H9 (cell line): ENCODE results near the gene RNF26. TPM values are rescaled to one million over a fixed set of nuclear protein-coding genes. Genes with fewer than 3 reads are reported as not detected.

Experiments used
- DNase-seq: peaks from one replicate; pipeline ENCODE4 v3.0.0-alpha.2; 2017
- H2AFZ ChIP-seq: one replicate; pipeline ENCODE4 v1.6.1; 2013; ENCODE audit warnings: mild to moderate bottlenecking, low read length, control low read depth, moderate library complexity
- H2AK5ac ChIP-seq: 2 replicates; pipeline ENCODE4 v1.6.1; 2013; ENCODE audit warnings: low read length, control low read depth, mixed read lengths; ENCODE audit not compliant: insufficient read length
- H2BK120ac ChIP-seq: one replicate; pipeline ENCODE4 v1.6.1; 2013; ENCODE audit warnings: low read depth, mild to moderate bottlenecking, low read length, control low read depth, inconsistent platforms; ENCODE audit not compliant: poor library complexity, severe bottlenecking
- H2BK12ac ChIP-seq: 2 replicates; pipeline ENCODE4 v1.6.1; 2013; ENCODE audit warnings: low read length, control low read depth, mixed read lengths, low read depth; ENCODE audit not compliant: insufficient read length
- H2BK15ac ChIP-seq: 2 replicates; pipeline ENCODE4 v1.6.1; 2013; ENCODE audit warnings: low read depth, low read length, control low read depth
- H2BK20ac ChIP-seq: one replicate; pipeline ENCODE4 v1.6.1; 2013; ENCODE audit warnings: low read depth, mild to moderate bottlenecking, low read length, control low read depth, inconsistent platforms; ENCODE audit not compliant: poor library complexity, severe bottlenecking
- H2BK5ac ChIP-seq: 2 replicates; pipeline ENCODE4 v1.6.1; 2013; ENCODE audit warnings: low read length, control low read depth, mixed read lengths; ENCODE audit not compliant: insufficient read length
- H3K14ac ChIP-seq: 2 replicates; pipeline ENCODE4 v1.6.1; 2013; ENCODE audit warnings: low read length, control low read depth; ENCODE audit not compliant: insufficient read depth
- H3K18ac ChIP-seq: 2 replicates; pipeline ENCODE4 v1.6.1; 2013; ENCODE audit warnings: low read depth, mild to moderate bottlenecking, mixed read lengths, low read length, control low read depth; ENCODE audit not compliant: insufficient read length
- H3K23ac ChIP-seq: 2 replicates; pipeline ENCODE4 v1.6.1; 2013; ENCODE audit warnings: low read length, control low read depth, mixed read lengths, low read depth; ENCODE audit not compliant: insufficient read length
- H3K23me2 ChIP-seq: 2 replicates; pipeline ENCODE4 v1.6.1; 2013; ENCODE audit warnings: low read depth, mild to moderate bottlenecking, mixed read lengths, low read length, control low read depth; ENCODE audit not compliant: insufficient read length, poor library complexity, severe bottlenecking
- H3K27ac ChIP-seq: 2 replicates; pipeline ENCODE4 v1.5.1; 2013; ENCODE audit warnings: low read length, control low read depth, mixed read lengths, low read depth; ENCODE audit not compliant: insufficient read length
- H3K27me3 ChIP-seq: 2 replicates; pipeline ENCODE4 v1.6.1; 2013; ENCODE audit warnings: low read length, control low read depth, inconsistent platforms; ENCODE audit not compliant: insufficient read depth
- H3K4ac ChIP-seq: 2 replicates; pipeline ENCODE4 v1.6.1; 2013; ENCODE audit warnings: low read depth, mild to moderate bottlenecking, control low read depth, inconsistent platforms, low read length, moderate library complexity
- H3K4me1 ChIP-seq: 2 replicates; pipeline ENCODE4 v1.6.1; 2013; ENCODE audit warnings: low read length, control low read depth, inconsistent platforms; ENCODE audit not compliant: insufficient read depth
- H3K4me2 ChIP-seq: 2 replicates; pipeline ENCODE4 v1.6.1; 2013; ENCODE audit warnings: low read length, control low read depth, mixed read lengths; ENCODE audit not compliant: insufficient read length, insufficient read depth
- H3K56ac ChIP-seq: 2 replicates; pipeline ENCODE4 v1.6.1; 2013; ENCODE audit warnings: low read depth, mild to moderate bottlenecking, mixed read lengths, low read length, control low read depth; ENCODE audit not compliant: insufficient read length
- H3K79me1 ChIP-seq: 2 replicates; pipeline ENCODE4 v1.6.1; 2013; ENCODE audit warnings: low read depth, mild to moderate bottlenecking, moderate library complexity, low read length, control low read depth, inconsistent platforms; ENCODE audit not compliant: insufficient read depth, poor library complexity, severe bottlenecking
- H3K79me2 ChIP-seq: 2 replicates; pipeline ENCODE4 v1.6.1; 2013; ENCODE audit warnings: low read length, control low read depth, inconsistent platforms; ENCODE audit not compliant: insufficient read depth
- H3K9ac ChIP-seq: 2 replicates; pipeline ENCODE4 v1.6.1; 2013; ENCODE audit warnings: low read length, control low read depth, mixed read lengths; ENCODE audit not compliant: insufficient read length; ENCODE audit errors: extremely low read depth
- H3K9me3 ChIP-seq: one replicate; pipeline ENCODE4 v1.6.1; 2013; ENCODE audit warnings: low read depth, low read length, inconsistent platforms; ENCODE audit not compliant: control insufficient read depth
- H3T11ph ChIP-seq: one replicate; pipeline ENCODE4 v1.6.1; 2013; ENCODE audit warnings: mild to moderate bottlenecking, low read length, control low read depth, inconsistent platforms
- H4K20me1 ChIP-seq: one replicate; pipeline ENCODE4 v1.6.1; 2013; ENCODE audit not compliant: control insufficient read depth, insufficient read length, insufficient read depth
- H4K5ac ChIP-seq: 2 replicates; pipeline ENCODE4 v1.6.1; 2013; ENCODE audit warnings: low read depth, mild to moderate bottlenecking, mixed read lengths, low read length, control low read depth; ENCODE audit not compliant: insufficient read length
- H4K8ac ChIP-seq: replicated peaks from 2 replicates; pipeline ENCODE4 v1.6.1; 2013; ENCODE audit warnings: low read length, control low read depth, mixed read lengths, low read depth; ENCODE audit not compliant: insufficient read length
- H4K91ac ChIP-seq: 2 replicates; pipeline ENCODE4 v1.6.1; 2013; ENCODE audit warnings: low read depth, mild to moderate bottlenecking, moderate library complexity, mixed read lengths, low read length, control low read depth; ENCODE audit not compliant: insufficient read length
- H3K27ac Mint-ChIP-seq, 3 experiments: 2 replicates in 2 of 3; 3 replicates in 1 of 3; pipeline ENCODE4 v1.8.0; 2020 to 2021; ENCODE audit warnings: mixed read lengths in 3 of 3, mild to moderate bottlenecking in 1 of 3, moderate library complexity in 1 of 3
- H3K27me3 Mint-ChIP-seq: 2 replicates; pipeline ENCODE4 v1.8.0; 2021; ENCODE audit warnings: low read depth, mild to moderate bottlenecking, moderate library complexity, mixed read lengths
- H3K36me3 Mint-ChIP-seq, 3 experiments: 2 replicates in 2 of 3; 3 replicates in 1 of 3; pipeline ENCODE4 v1.8.0; 2020 to 2021; ENCODE audit warnings: low read depth in 3 of 3, mixed read lengths in 3 of 3; ENCODE audit not compliant: insufficient read depth in 1 of 3
- H3K4me1 Mint-ChIP-seq, 2 experiments: 2 replicates each; pipeline ENCODE4 v1.8.0; 2020; ENCODE audit warnings: mixed read lengths in 2 of 2
- H3K4me3 Mint-ChIP-seq, 2 experiments: 2 replicates in 1 of 2; 3 replicates in 1 of 2; pipeline ENCODE4 v1.8.0; 2020 to 2021; ENCODE audit warnings: mild to moderate bottlenecking in 2 of 2, mixed read lengths in 2 of 2, moderate library complexity in 1 of 2
- H3K9me3 Mint-ChIP-seq, 2 experiments: 2 replicates in 1 of 2; 3 replicates in 1 of 2; pipeline ENCODE4 v1.8.0; 2020; ENCODE audit warnings: mild to moderate bottlenecking in 2 of 2, mixed read lengths in 2 of 2, moderate library complexity in 1 of 2
- CTCF ChIP-seq: fragments of 200-600 bp; sonication (generic); conservative IDR thresholded peaks from 3 replicates; pipeline ENCODE4 v1.8.0; 2021; ENCODE audit warnings: antibody characterized with exemption, mild to moderate bottlenecking
- WGBS: extraction: QIAGEN DNeasy Blood & Tissue Kit; methylation state at CpG from one replicate; pipeline ENCODE4 v1.1.7; 2013; ENCODE audit warnings: missing lambda C conversion rate, low lambda C conversion rate, mixed read lengths; ENCODE audit not compliant: insufficient read length; ENCODE audit errors: extremely low coverage; 5-methylcytosine and 5-hydroxymethylcytosine counted together
- total RNA-seq: library from RNA; stranded (reverse); gene quantifications from 2 replicates; pipeline ENCODE4 v1.2.1, GENCODE V29; 2021

Gene RNF26
- total RNA-seq, 1 experiment from 2014 or later, result 57.6 TPM

- no CpG with 5 or more reads among the region's 6 CpGs for WGBS
- Histone ChIP-seq H2BK120ac (no peak overlapping the region), H3K4me1 (peaks cover 7% of the 10 kb centered on the region; the same call in 1 of the 2 replicates), H3K18ac (no peak overlapping the region), H3T11ph (no peak overlapping the region), H3K79me2 (no peaks in the 10 kb centered on the region), H3K9ac (no peak overlapping the region), H2AFZ (no peak overlapping the region), H3K27me3 (peaks cover 23% of the 10 kb centered on the region; the same call in 1 of the 2 replicates), H2BK15ac (no peak overlapping the region), H3K4ac (no peak overlapping the region), H3K79me1 (no peaks in the 10 kb centered on the region), H2BK5ac (no peak overlapping the region), H3K14ac (no peak overlapping the region), H4K8ac (no peak overlapping the region), H3K23ac (no peak overlapping the region), H4K5ac (no peak overlapping the region), H3K9me3 (no peaks in the 10 kb centered on the region), H2AK5ac (no peak overlapping the region), H4K20me1 (peaks cover 4% of the 10 kb centered on the region), H2BK12ac (no peak overlapping the region), H4K91ac (no peak overlapping the region), H3K4me2 (no peak overlapping the region), H3K27ac (no peak overlapping the region), H3K56ac (no peak overlapping the region), H3K23me2 (peaks cover 4% of the 10 kb centered on the region), H2BK20ac (no peak overlapping the region)
- H3K27ac Mint-ChIP-seq, result no peak overlapping the region
- TF ChIP-seq CTCF, result no peak
- H3K4me3 Mint-ChIP-seq, result peak overlapping the region in 1 of 2 experiments; percentile 83; a peak in 2 of 5 replicates
- DNase-seq, result no peak
- peaks cover 2 to 5% of the 10 kb centered on the region in 2 experiments; a peak in 2 of 5 replicates for H3K9me3 Mint-ChIP-seq
- peaks cover 53 to 59% of the 10 kb centered on the region in 2 experiments for H3K4me1 Mint-ChIP-seq
- H3K36me3 Mint-ChIP-seq, result peaks cover 0 to 6% (median 2%) of the 10 kb centered on the region in 3 experiments; a peak in 5 of 7 replicates
- peaks cover 67% of the 10 kb centered on the region for H3K27me3 Mint-ChIP-seq
Measured at GRCh38 chr11:119365071-119365591, 30.8 kb downstream of the RNF26 start.
